ENCODE measurements around the gene FBXW4.

GRCh38 chr10:101650863-101651262 lies 44.1 kb downstream of the FBXW4 start:
- TF ChIP-seq, protein P1, sequence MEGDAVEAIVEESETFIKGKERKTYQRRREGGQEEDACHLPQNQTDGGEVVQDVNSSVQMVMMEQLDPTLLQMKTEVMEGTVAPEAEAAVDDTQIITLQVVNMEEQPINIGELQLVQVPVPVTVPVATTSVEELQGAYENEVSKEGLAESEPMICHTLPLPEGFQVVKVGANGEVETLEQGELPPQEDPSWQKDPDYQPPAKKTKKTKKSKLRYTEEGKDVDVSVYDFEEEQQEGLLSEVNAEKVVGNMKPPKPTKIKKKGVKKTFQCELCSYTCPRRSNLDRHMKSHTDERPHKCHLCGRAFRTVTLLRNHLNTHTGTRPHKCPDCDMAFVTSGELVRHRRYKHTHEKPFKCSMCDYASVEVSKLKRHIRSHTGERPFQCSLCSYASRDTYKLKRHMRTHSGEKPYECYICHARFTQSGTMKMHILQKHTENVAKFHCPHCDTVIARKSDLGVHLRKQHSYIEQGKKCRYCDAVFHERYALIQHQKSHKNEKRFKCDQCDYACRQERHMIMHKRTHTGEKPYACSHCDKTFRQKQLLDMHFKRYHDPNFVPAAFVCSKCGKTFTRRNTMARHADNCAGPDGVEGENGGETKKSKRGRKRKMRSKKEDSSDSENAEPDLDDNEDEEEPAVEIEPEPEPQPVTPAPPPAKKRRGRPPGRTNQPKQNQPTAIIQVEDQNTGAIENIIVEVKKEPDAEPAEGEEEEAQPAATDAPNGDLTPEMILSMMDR (IDR thresholded peaks at IDR 0.05 in 2 of 3, conservative IDR thresholded peaks at IDR 0.05 in 1 of 3; ENCODE audit: control insufficient read depth in 2 of 3, extremely low read depth in 1 of 3, insufficient read depth in 1 of 3, low read depth in 3 of 3, low read length in 3 of 3), result no peak
- no peak for TF ChIP-seq E2F4 (IDR thresholded peaks at IDR 0.05; ENCODE audit: low read depth, low read length)
- no peak for TF ChIP-seq YY1 (IDR thresholded peaks at IDR 0.05; ENCODE audit: low read depth, low read length)
- TF ChIP-seq PML (IDR thresholded peaks at IDR 0.05; ENCODE audit: low read length), result no peak
- TF ChIP-seq NR2C2 (IDR thresholded peaks at IDR 0.05; ENCODE audit: borderline replicate concordance, control insufficient read depth, insufficient read length, low read depth), result no peak
- no peak for TF ChIP-seq RAD21 (IDR thresholded peaks at IDR 0.05; ENCODE audit: insufficient read depth, low read depth, low read length)
- no peak for TF ChIP-seq POLR2AphosphoS5 (IDR thresholded peaks at IDR 0.05; ENCODE audit: low read length)
- no peak for TF ChIP-seq CEBPB (IDR thresholded peaks at IDR 0.05; ENCODE audit: borderline replicate concordance in 1 of 2, low read depth in 2 of 2, low read length in 2 of 2)
- TF ChIP-seq SIN3A (IDR thresholded peaks at IDR 0.05; ENCODE audit: low read depth, low read length), result no peak
- TF ChIP-seq POLR2A (IDR thresholded peaks at IDR 0.05; ENCODE audit: low read depth, low read length), result no peak

Data from GM12878 (cell line).